ENCODE measurements around the gene PAQR5. TPM values are rescaled to one million over a fixed set of nuclear protein-coding genes. Genes with fewer than 3 reads are reported as not detected.

The PAQR5 gene
- total RNA-seq, 1 donor from 2014 or later, result 0.63 TPM

DNA sequence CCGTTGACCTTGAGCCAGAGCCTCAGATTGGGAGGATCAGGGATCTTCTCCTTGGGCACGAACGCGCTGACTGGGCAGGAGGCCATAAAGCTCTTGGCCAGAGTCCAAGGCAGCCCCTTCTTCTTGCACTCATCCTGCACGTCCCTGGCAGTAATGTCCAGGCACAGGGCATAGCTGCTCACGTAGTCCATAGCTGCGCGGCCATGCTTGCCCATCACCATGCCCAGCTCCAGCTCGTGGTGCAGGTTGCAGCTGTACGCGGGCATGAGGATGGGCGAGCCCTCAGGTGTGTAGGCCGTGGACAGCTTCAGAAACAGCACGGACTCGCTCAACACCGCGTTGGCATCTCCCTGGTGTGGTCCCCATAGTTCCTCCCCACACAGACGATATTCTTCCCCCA, 136.0 kb downstream of the PAQR5 start:
- H3K4me1 ChIP-seq, result no peaks in the 10 kb centered on the region
- TF ChIP-seq, protein P1, sequence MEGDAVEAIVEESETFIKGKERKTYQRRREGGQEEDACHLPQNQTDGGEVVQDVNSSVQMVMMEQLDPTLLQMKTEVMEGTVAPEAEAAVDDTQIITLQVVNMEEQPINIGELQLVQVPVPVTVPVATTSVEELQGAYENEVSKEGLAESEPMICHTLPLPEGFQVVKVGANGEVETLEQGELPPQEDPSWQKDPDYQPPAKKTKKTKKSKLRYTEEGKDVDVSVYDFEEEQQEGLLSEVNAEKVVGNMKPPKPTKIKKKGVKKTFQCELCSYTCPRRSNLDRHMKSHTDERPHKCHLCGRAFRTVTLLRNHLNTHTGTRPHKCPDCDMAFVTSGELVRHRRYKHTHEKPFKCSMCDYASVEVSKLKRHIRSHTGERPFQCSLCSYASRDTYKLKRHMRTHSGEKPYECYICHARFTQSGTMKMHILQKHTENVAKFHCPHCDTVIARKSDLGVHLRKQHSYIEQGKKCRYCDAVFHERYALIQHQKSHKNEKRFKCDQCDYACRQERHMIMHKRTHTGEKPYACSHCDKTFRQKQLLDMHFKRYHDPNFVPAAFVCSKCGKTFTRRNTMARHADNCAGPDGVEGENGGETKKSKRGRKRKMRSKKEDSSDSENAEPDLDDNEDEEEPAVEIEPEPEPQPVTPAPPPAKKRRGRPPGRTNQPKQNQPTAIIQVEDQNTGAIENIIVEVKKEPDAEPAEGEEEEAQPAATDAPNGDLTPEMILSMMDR (IDR thresholded peaks at IDR 0.05; ENCODE audit: borderline replicate concordance), result no peak
- no peak for DNase-seq
- H3K36me3 ChIP-seq, result no peaks in the 10 kb centered on the region
- H3K27ac ChIP-seq (replicated peaks), result no peak overlapping the region
- no peak overlapping the region for H3K4me3 ChIP-seq
- no peaks in the 10 kb centered on the region for H3K27me3 ChIP-seq (ENCODE audit: low read depth)
- no peaks in the 10 kb centered on the region for H3K9me3 ChIP-seq (replicated peaks)
- intact Hi-C loops (cut with micrococcal nuclease), result no loop called here

DNA sequence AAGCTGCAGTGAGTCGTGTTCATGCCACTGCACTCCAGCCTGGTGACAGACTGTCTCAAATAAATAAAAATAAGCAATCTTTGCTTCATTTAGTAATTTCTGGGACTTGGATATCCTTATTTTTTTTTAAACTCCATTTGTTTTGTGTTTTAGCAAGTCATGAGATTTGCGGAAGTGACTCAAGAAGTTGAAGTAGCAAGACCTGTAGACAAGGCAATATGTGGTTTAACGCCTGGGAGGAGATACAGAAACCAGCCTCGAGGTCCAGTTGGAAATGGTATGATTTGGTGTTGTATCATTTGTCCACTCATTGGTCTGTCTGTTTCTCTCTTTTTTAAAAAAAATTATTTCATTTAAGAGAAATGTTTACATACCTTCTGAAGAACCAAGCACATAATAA, 137.3 kb downstream of the PAQR5 start:
- intact Hi-C loops (cut with micrococcal nuclease), result no loop called here
- Histone ChIP-seq H3K4me1 (no peaks in the 10 kb centered on the region), H3K27ac (replicated peaks) (no peak overlapping the region), H3K36me3 (no peaks in the 10 kb centered on the region), H3K9me3 (replicated peaks) (no peaks in the 10 kb centered on the region), H3K4me3 (no peak overlapping the region), H3K27me3 (ENCODE audit: low read depth) (no peaks in the 10 kb centered on the region)
- DNase-seq, result no peak
- TF ChIP-seq, protein P1 (IDR thresholded peaks at IDR 0.05; ENCODE audit: borderline replicate concordance), result no peak

DNA sequence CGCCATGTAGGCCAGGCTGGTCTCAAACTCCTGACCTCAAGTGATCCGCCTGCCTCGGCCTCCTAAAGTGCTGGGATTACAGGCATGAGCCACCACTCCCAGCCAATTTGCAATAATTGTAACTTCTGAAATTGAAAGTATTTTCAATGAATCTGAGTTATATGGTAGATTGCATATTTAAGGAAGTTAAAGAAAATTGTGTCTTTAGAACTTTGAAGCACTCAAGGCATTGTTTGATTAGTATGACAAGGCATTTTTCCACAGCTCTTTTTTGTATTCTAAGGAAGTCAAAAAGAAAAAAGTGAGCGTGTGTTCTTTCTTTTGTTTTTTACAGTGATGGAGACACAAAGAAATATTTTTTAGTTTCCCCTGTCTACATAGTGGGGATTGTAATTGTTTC, 138.2 kb downstream of the PAQR5 start:
- no peak overlapping the region for H3K27ac ChIP-seq (replicated peaks)
- intact Hi-C loops (cut with micrococcal nuclease), result no loop called here
- no peak for DNase-seq
- H3K36me3 ChIP-seq, result no peaks in the 10 kb centered on the region
- H3K27me3 ChIP-seq (ENCODE audit: low read depth), result no peaks in the 10 kb centered on the region
- H3K9me3 ChIP-seq (replicated peaks), result no peaks in the 10 kb centered on the region
- no peak overlapping the region for H3K4me3 ChIP-seq
- no peaks in the 10 kb centered on the region for H3K4me1 ChIP-seq
- TF ChIP-seq, protein P1 (IDR thresholded peaks at IDR 0.05; ENCODE audit: borderline replicate concordance), result no peak

DNA sequence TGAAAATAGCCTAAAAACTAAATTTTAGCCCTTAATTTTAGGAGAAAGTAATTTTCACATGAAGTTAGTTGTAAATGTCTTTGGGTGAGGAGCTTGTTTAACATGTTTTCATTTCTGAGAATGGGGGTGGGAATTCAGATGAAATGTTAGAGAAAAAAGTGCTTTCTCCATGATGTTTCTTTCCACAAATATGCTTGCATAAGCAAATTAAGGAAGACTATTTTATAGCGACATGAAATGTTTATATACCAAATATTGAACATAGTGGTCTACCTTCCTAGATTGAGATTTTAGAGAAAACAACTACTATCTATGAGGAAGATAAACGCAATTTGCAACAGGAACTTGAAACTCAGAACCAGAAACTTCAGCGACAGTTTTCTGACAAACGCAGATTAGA, 140.9 kb downstream of the PAQR5 start:
- no peaks in the 10 kb centered on the region for H3K36me3 ChIP-seq
- no peak overlapping the region for H3K27ac ChIP-seq (replicated peaks)
- DNase-seq, result no peak
- no peak overlapping the region for H3K4me3 ChIP-seq
- H3K9me3 ChIP-seq (replicated peaks), result no peaks in the 10 kb centered on the region
- H3K27me3 ChIP-seq (ENCODE audit: low read depth), result no peaks in the 10 kb centered on the region
- TF ChIP-seq, protein P1 (IDR thresholded peaks at IDR 0.05; ENCODE audit: borderline replicate concordance), result no peak
- H3K4me1 ChIP-seq, result no peaks in the 10 kb centered on the region
- intact Hi-C loops (cut with micrococcal nuclease), result no loop called here

DNA sequence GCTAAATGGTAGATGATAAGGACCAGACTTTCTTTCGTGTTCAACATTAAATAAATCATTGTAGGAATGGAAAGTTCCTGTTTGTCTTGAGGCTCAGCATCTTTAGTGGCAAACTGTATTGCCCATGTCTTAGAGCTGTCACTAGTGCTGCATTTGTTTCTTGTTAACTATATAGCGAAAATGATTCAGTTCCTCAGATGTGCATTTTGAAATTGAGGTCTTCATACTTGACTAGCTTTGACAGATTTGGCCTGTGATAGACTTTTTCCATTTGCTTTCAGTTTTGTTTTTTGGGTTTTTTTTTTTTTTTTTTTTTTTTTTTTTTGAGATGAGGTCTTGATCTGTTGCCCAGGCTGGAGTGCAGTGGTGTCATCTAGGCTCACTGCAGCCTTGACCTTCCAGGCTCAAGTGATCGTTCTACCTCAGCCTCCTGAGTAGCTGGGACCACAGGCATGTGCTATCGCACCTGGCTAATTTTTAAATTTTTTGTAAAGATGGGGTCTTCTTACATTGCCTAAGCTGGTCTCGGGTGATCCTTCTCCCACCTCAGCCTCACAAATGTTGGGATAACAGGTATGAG, 144.4 kb downstream of the PAQR5 start:
- intact Hi-C loops (cut with micrococcal nuclease), result no loop called here
- Histone ChIP-seq H3K36me3 (no peaks in the 10 kb centered on the region), H3K27ac (replicated peaks) (no peak overlapping the region), H3K4me1 (no peaks in the 10 kb centered on the region), H3K27me3 (ENCODE audit: low read depth) (no peaks in the 10 kb centered on the region), H3K4me3 (no peak overlapping the region), H3K9me3 (replicated peaks) (no peaks in the 10 kb centered on the region)
- DNase-seq, result no peak
- TF ChIP-seq, protein P1 (IDR thresholded peaks at IDR 0.05; ENCODE audit: borderline replicate concordance), result no peak

Data from left ventricle myocardium inferior (tissue), 1 donor.